GM19193 (cell line): Measurements from ENCODE around the gene MANEAL.

Experiments
- POLR2A ChIP-seq: IDR thresholded peaks from 4 replicates; pipeline ENCODE4 v1.6.1; 2011; ENCODE audit not compliant: insufficient read depth, insufficient read length; ENCODE audit errors: extremely low read depth

MANEAL gene

DNA sequence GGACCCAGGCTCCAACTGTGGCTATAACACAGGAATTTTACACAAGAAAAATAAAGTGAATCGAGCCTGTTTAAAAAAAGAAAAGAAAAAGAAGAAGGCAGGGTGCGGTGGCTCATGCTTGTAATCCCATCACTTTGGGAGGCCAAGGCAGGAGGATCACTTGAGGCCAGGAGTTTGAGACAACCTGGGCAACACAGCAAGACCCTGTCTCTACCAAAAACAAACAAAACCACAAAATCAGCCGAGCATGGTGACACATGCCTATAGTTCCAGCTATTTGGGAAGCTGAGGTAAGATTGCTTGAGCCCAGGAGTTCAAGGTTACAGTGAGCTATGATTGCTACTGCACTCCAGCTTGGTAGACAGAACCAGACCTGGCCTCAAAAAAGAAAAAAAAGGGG is 48.0 kb downstream of the MANEAL start:
- no peak for TF ChIP-seq POLR2A

DNA sequence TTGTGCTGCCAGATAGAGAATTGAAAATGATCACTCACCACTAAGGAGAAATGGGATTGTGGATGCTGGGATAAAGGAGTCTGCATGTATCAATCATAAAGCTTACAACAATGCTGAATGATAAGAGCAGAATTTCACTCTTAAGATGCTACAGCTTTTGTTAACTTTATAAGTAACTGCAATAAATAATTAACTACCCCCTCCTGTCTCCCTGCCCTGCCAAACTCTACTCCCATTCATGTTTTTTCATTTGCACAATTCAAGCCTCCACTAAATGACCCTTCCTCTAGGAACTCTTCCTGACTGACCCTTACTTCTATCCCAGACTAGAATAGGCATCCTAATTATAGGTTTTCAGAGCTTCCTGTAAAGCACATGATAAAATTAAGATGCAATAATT is 50.9 kb downstream of the MANEAL start:
- no peak for TF ChIP-seq POLR2A

DNA sequence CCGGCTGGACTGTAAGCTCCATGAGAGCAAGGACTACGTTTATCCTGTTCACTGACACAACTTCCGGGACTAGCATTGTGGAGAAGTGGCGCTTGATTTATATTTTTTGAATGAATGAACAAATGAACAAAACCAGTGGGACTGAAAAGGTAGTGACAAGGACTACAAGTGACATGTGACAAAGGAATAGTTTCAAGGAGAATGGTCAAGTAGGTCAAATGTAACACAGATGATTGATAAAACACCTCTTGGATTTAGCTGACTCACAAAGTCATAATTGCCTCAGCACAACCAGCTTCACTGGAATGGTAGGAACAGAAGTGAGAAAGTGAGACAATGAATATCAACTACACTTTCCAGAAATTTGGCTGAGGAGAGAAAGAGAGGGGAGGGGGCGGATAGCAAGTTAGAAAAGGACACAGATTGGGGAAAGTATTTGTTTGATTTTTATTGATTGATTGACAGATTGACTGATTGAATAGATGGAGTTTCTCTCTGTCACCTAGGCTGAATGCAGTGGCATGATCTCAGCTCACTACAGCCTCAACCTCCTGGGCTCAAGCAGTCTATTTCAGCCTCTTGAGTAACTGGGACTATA is 51.5 kb downstream of the MANEAL start:
- no peak for TF ChIP-seq POLR2A

DNA sequence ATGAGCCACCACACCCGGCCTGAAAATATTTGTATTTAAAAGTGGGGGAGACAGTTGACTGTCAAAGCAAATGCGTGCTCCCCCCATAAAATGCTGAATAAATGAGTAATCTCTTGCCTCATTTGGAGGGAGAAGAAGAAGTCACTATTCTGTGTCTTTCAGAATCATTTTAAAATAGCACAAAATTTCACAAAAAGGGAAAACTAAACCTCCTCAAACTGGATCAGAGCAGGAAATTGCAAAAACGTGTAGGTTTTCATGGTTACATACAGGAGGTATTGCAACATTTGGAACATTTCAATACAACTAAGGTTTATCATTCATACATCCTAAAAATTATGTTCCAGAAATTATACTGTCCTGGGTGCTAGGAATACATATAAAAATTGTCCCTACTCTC is 52.1 kb downstream of the MANEAL start:
- TF ChIP-seq POLR2A: no peak

DNA sequence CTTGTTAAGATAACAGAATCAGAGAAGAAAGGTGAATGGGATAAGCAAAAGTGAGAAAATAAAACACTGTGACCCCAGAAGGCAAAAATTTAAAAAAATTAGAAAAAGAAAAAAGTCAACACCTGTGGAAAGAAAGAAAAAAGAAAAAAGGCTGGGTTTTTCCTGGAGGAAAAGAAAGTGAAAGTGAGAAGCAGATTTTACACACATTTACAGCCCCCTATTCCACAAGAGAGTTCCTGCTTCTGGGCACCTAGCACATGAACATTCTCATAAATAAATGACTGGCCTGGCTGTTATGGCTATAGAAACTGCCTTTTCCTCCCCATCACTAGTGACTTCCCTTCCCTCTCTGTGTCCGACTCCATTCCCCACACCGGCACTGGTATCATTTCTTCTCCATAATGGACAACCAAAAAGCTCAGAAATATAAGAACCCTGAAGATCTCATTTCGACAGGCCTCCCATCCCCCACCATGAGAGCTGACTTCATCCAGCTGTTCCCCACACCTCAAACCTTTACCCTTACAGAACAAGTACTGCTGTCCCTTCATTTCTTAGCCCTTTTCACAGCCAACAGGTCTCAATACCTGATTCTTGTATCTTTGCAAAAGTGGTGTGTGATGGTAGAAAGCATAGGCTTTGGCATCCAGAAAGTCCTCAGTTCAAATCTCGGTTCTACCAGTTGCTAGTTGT is 53.1 kb downstream of the MANEAL start:
- TF ChIP-seq POLR2A: no peak

DNA sequence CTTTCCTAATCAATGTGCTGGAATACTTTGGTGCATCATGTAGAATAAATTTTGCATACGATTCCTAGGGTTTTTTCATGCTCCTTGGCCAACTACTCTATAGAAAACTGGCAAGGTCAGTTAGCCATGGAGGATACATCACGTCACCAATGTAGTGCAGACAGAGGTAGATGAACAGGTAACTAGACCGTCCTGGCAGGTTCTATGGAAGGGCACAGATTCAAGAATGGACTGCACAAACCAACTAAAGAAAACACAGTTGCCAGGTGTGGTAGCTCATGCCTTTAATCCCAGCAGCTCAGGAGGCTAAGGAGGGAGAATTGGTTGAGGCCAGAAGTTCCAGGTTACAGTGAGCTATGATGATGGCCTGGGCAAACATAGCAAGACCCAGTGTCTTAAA is 55.8 kb downstream of the MANEAL start:
- TF ChIP-seq POLR2A: no peak

DNA sequence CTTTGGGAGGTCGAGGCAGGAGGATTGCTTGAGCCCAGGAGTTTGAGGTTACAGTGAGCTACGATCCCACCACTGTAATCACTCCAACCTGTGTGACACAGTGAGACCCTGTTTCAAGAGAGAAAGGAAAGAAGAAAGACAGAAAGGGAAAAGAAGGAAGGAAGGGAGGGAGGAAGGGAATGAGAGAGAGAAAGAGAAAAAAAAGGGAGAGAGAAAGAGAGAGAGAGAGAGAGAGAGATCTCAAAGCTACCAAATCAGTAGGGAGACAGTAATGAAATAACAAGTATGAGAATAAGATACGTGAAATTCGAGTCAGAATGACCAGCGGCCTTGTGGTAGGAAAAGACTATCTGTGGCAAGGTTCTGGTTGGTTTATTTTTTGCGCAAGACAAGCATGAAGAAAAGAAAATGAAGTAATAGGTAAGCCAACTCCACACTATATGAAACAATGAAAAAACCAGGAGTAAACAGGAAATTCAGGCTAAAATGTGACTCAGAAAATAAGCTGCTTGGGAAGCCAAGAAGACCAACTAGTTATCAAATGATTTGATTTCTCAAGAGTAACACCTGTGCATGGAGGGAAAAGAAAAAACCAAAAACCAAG is 56.8 kb downstream of the MANEAL start:
- TF ChIP-seq POLR2A: no peak
